GM21786 (cell line): ENCODE data around the gene CPED1.
"Not testable (repeated sequence)": the region's sequence is repeated elsewhere in the genome, so short reads cannot be mapped to it uniquely, and the experiment has no call there.

Experiments used
- ATAC-seq: cut with Tn5 transposase; IDR thresholded peaks from one replicate; pipeline ENCODE4 v1.9.1; 2021; ENCODE audit not compliant: unreplicated experiment

Gene CPED1

GRCh38 chr7:121304102-121304658 lies 315.7 kb downstream of the CPED1 start:
- ATAC-seq, result no peak

GRCh38 chr7:121305109-121305508 lies 316.6 kb downstream of the CPED1 start:
- no peak for ATAC-seq

- ATAC-seq, result no peak
Observed at GRCh38 chr7:121306565-121306964, 318.1 kb downstream of the CPED1 start.

- ATAC-seq, result no peak
Observed at GRCh38 chr7:121307021-121307574, 318.6 kb downstream of the CPED1 start.

GRCh38 chr7:121313220-121313792 lies 324.8 kb downstream of the CPED1 start:
- ATAC-seq, result no peak

- ATAC-seq, result peak; percentile 88
Observed at GRCh38 chr7:121313793-121314676, 325.5 kb downstream of the CPED1 start.

GRCh38 chr7:121315170-121315569 lies 326.7 kb downstream of the CPED1 start:
- not testable (repeated sequence) for ATAC-seq

- no peak for ATAC-seq
Observed at GRCh38 chr7:121322460-121322859, 333.9 kb downstream of the CPED1 start.

- no peak for ATAC-seq
Observed at GRCh38 chr7:121323515-121324302, 335.2 kb downstream of the CPED1 start.

- no peak for ATAC-seq
Observed at GRCh38 chr7:121327671-121328070, 339.2 kb downstream of the CPED1 start.

- no peak for ATAC-seq
Observed at GRCh38 chr7:121328508-121329190, 340.1 kb downstream of the CPED1 start, which contains the start of gene WNT16. TSS of gene WNT16 (plus strand) at chr7:121329000. CDS start at chr7:121329293, 293 bp downstream.

- ATAC-seq, result peak; percentile 56
Observed at GRCh38 chr7:121329191-121330052, 340.9 kb downstream of the CPED1 start.

- ATAC-seq, result peak; percentile 24
Observed at GRCh38 chr7:121330053-121330833, 341.7 kb downstream of the CPED1 start.

GRCh38 chr7:121331048-121331447 lies 342.5 kb downstream of the CPED1 start:
- no peak for ATAC-seq

GRCh38 chr7:121331574-121331973 lies 343.1 kb downstream of the CPED1 start:
- ATAC-seq, result no peak

GRCh38 chr7:121334376-121334775 lies 345.9 kb downstream of the CPED1 start:
- ATAC-seq, result no peak

GRCh38 chr7:121334875-121335648 lies 346.6 kb downstream of the CPED1 start:
- ATAC-seq, result no peak

GRCh38 chr7:121336579-121336978 lies 348.1 kb downstream of the CPED1 start:
- ATAC-seq, result no peak
